ENCODE measurements around the gene ZNF185. TPM values are rescaled to one million over a fixed set of nuclear protein-coding genes. Genes with fewer than 3 reads are reported as not detected.

The ZNF185 gene
- total and polyA plus RNA-seq, 10 of the 15 experiments (the other 5 are each of a cell fraction or from before 2014, with no cell fraction given): 0.23 to 1.3 (median 0.55) TPM

DNA sequence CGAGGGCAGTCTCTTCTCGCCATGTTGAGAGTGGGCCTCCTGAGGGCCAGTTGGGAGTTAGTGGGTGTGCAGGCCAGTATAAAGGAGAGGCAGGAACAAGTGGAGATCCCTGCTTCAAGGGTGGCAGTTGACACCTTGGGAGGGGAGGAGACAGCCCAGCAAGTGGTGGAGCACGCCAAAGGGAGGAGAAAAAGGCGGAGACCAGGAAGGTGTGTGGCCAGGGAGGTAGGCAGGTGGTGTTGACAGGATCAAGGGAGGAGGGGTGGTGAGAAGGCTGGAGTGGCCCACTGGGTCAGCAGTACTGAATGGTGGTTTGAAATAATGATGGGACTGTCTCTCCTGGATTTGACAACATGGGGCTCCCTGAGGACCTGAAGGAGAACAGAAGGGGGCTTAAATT, 32.6 kb downstream of the ZNF185 start (continued):
- TF ChIP-seq EP300 (IDR thresholded peaks at IDR 0.05; ENCODE audit: borderline replicate concordance in 1 of 2, control insufficient read depth in 1 of 2, low read depth in 2 of 2, low read length in 2 of 2) (no peak), NBN (IDR thresholded peaks at IDR 0.05) (no peak), IKZF1 (conservative IDR thresholded peaks at IDR 0.05) (no peak), RBBP5 (conservative IDR thresholded peaks at IDR 0.05) (no peak), FOS (IDR thresholded peaks at IDR 0.05; ENCODE audit: borderline replicate concordance, extremely low read depth, insufficient read length) (no peak)

DNA sequence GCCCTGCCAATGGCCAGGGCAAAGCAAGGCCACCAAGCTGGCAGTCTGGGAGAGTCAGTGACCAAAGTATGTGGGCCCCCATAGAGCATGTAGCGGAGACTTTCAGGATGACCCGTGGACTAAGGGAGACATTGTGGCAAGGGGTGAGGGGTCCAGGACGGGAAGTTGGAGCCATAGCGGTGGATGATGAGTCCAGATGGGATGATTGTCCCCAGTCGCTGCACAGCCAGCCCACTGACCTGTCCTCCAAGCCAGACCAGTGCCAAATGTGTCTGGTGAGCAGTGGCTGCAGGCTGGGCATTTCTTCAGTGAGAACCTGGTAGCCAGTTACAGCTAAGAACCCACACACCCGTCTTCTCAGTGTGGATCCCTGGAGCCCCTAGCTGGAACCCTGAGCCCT, 34.3 kb downstream of the ZNF185 start:
- WGBS (ENCODE audit: insufficient coverage, insufficient replicate concordance, low lambda C conversion rate, missing lambda C conversion rate): 27% methylated on average over 6 of the region's 6 CpGs
- Histone ChIP-seq H3K79me2 (ENCODE audit: control insufficient read depth, insufficient read depth, low read length) (no peaks in the 10 kb centered on the region), H3K4me2 (ENCODE audit: control insufficient read depth, insufficient read depth) (no peak overlapping the region), H3K36me3 (ENCODE audit: control insufficient read depth in 2 of 2, insufficient read depth in 2 of 2, low read length in 1 of 2) (no peaks in the 10 kb centered on the region), H4K20me1 (ENCODE audit: control insufficient read depth, insufficient read depth) (no peaks in the 10 kb centered on the region), H3K4me1 (ENCODE audit: control insufficient read depth, insufficient read depth, low read length) (no peaks in the 10 kb centered on the region), H2AFZ (ENCODE audit: control insufficient read depth, low read depth, low read length) (no peak overlapping the region), H3K4me3 (no peak overlapping the region), H3K27me3 (replicated peaks in 1 of 2; ENCODE audit: control insufficient read depth in 2 of 2, insufficient read depth in 2 of 2, low read length in 1 of 2) (no peaks in the 10 kb centered on the region; a peak in 2 of 4 replicates), H3K27ac (ENCODE audit: control insufficient read depth, insufficient read depth) (no peak overlapping the region), H3K9ac (ENCODE audit: control insufficient read depth, insufficient read depth, low read length) (no peak overlapping the region), H3K9me3 (replicated peaks; ENCODE audit: control insufficient read depth, insufficient read depth, low read length) (no peaks in the 10 kb centered on the region)
- ATAC-seq (no peak), FAIRE-seq (no peak), DNase-seq (ENCODE audit: low read depth, low spot score) (no peak)
- in situ Hi-C loops (cut with MboI): no loop called here
- BruUV-seq (replicated peaks): no TSS peak
- RAD21 ChIA-PET (ENCODE audit: unreplicated experiment): no interaction called here
- CTCF ChIA-PET: interaction anchor here (1.1 to 1.9 kb wide), 2 partner anchors 8 to 27 kb away, joined by 3 to 5 read pairs; no protein-coding TSS in a partner anchor
- POLR2A ChIA-PET: no interaction called here
- SMC1A ChIA-PET (ENCODE audit: uncharacterized antibody, unreplicated experiment): no interaction called here
- TF ChIP-seq, protein P1, sequence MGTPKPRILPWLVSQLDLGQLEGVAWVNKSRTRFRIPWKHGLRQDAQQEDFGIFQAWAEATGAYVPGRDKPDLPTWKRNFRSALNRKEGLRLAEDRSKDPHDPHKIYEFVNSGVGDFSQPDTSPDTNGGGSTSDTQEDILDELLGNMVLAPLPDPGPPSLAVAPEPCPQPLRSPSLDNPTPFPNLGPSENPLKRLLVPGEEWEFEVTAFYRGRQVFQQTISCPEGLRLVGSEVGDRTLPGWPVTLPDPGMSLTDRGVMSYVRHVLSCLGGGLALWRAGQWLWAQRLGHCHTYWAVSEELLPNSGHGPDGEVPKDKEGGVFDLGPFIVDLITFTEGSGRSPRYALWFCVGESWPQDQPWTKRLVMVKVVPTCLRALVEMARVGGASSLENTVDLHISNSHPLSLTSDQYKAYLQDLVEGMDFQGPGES (IDR thresholded peaks at IDR 0.05): no peak
- TF ChIP-seq, protein P2, sequence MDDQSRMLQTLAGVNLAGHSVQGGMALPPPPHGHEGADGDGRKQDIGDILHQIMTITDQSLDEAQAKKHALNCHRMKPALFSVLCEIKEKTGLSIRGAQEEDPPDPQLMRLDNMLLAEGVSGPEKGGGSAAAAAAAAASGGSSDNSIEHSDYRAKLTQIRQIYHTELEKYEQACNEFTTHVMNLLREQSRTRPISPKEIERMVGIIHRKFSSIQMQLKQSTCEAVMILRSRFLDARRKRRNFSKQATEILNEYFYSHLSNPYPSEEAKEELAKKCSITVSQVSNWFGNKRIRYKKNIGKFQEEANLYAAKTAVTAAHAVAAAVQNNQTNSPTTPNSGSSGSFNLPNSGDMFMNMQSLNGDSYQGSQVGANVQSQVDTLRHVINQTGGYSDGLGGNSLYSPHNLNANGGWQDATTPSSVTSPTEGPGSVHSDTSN (IDR thresholded peaks at IDR 0.05; ENCODE audit: insufficient replicate concordance, low read depth, low read length): no peak
- TF ChIP-seq, protein P3, sequence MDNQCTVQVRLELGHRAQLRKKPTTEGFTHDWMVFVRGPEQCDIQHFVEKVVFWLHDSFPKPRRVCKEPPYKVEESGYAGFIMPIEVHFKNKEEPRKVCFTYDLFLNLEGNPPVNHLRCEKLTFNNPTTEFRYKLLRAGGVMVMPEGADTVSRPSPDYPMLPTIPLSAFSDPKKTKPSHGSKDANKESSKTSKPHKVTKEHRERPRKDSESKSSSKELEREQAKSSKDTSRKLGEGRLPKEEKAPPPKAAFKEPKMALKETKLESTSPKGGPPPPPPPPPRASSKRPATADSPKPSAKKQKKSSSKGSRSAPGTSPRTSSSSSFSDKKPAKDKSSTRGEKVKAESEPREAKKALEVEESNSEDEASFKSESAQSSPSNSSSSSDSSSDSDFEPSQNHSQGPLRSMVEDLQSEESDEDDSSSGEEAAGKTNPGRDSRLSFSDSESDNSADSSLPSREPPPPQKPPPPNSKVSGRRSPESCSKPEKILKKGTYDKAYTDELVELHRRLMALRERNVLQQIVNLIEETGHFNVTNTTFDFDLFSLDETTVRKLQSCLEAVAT (IDR thresholded peaks at IDR 0.05): no peak
- TF ChIP-seq SPI1 (IDR thresholded peaks at IDR 0.05; ENCODE audit: borderline replicate concordance, insufficient read depth, low read depth, low read length) (no peak), CREB1 (IDR thresholded peaks at IDR 0.05; ENCODE audit: low read depth) (no peak), ETV6 (conservative IDR thresholded peaks at IDR 0.05 in 1 of 2, IDR thresholded peaks at IDR 0.05 in 1 of 2; ENCODE audit: borderline replicate concordance in 1 of 2, low read depth in 1 of 2) (no peak), PML (IDR thresholded peaks at IDR 0.05; ENCODE audit: low read length) (no peak), TARDBP (IDR thresholded peaks at IDR 0.05; ENCODE audit: borderline replicate concordance) (no peak), NR2C2 (IDR thresholded peaks at IDR 0.05; ENCODE audit: borderline replicate concordance, control insufficient read depth, insufficient read length, low read depth) (no peak), BCL11A (IDR thresholded peaks at IDR 0.05; ENCODE audit: low read depth, low read length) (no peak)
- TF ChIP-seq, protein P4, sequence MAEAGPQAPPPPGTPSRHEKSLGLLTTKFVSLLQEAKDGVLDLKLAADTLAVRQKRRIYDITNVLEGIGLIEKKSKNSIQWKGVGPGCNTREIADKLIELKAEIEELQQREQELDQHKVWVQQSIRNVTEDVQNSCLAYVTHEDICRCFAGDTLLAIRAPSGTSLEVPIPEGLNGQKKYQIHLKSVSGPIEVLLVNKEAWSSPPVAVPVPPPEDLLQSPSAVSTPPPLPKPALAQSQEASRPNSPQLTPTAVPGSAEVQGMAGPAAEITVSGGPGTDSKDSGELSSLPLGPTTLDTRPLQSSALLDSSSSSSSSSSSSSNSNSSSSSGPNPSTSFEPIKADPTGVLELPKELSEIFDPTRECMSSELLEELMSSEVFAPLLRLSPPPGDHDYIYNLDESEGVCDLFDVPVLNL (IDR thresholded peaks at IDR 0.05; ENCODE audit: low read depth, low read length): no peak
- intact Hi-C loops (cut with micrococcal nuclease; ENCODE audit: unreplicated experiment): no loop called here

Data from GM12878 (cell line).